NB4 (cell line): ENCODE results near the gene INPP5A.

Experiments
- DNase-seq: peaks from one replicate; pipeline ENCODE4 v3.0.0; 2010; ENCODE audit warnings: low read depth
- H3K4me3 ChIP-seq: one replicate; pipeline ENCODE4 v1.5.1; 2011; ENCODE audit warnings: mild to moderate bottlenecking, low read depth, low read length, moderate library complexity
- CTCF ChIP-seq: IDR thresholded peaks from one replicate; pipeline ENCODE4 v1.5.1; 2012; ENCODE audit warnings: low read depth, low read length
- MAX ChIP-seq: IDR thresholded peaks from 2 replicates; pipeline ENCODE4 v1.6.1; 2011; ENCODE audit warnings: low read depth, low read length
- MYC ChIP-seq: IDR thresholded peaks from 2 replicates; pipeline ENCODE4 v1.6.1; 2011; ENCODE audit warnings: low read depth, low read length
- POLR2A ChIP-seq: IDR thresholded peaks from 2 replicates; pipeline ENCODE4 v1.6.1; 2011; ENCODE audit warnings: mild to moderate bottlenecking; ENCODE audit not compliant: insufficient read length; ENCODE audit errors: extremely low read depth

Gene INPP5A

GRCh38 chr10:132786884-132787494, 249.4 kb downstream of the INPP5A start:
- DNase-seq, result no peak
- H3K4me3 ChIP-seq, result no peak overlapping the region
- no peak for TF ChIP-seq MYC

- no peak overlapping the region for H3K4me3 ChIP-seq
- no peak for DNase-seq
Observed at GRCh38 chr10:132787495-132788179, 250.1 kb downstream of the INPP5A start.

GRCh38 chr10:132788180-132788830, 250.7 kb downstream of the INPP5A start:
- no peak overlapping the region for H3K4me3 ChIP-seq
- no peak for DNase-seq
- TF ChIP-seq CTCF (no peak), POLR2A (no peak), MYC (no peak)

More at GRCh38 chr10:132787495-132788179, 250.1 kb downstream of the INPP5A start:
- TF ChIP-seq MYC (no peak), CTCF (no peak), MAX (no peak), POLR2A (no peak)

GRCh38 chr10:132788831-132789219, 251.2 kb downstream of the INPP5A start:
- DNase-seq, result no peak
- TF ChIP-seq MYC, result no peak
- TF ChIP-seq MAX, result no peak
- TF ChIP-seq CTCF, result no peak
- no peak for TF ChIP-seq POLR2A
- H3K4me3 ChIP-seq, result no peak overlapping the region

- no peak for DNase-seq
- no peak overlapping the region for H3K4me3 ChIP-seq
- TF ChIP-seq MYC, result no peak
- TF ChIP-seq POLR2A, result no peak
- TF ChIP-seq CTCF, result no peak
- no peak for TF ChIP-seq MAX
Observed at GRCh38 chr10:132789659-132790148, 252.1 kb downstream of the INPP5A start.

GRCh38 chr10:132790470-132790869, 252.9 kb downstream of the INPP5A start:
- no peak overlapping the region for H3K4me3 ChIP-seq
- no peak for DNase-seq
- TF ChIP-seq POLR2A (no peak), MYC (no peak), CTCF (no peak), MAX (no peak)
